HG02970 (cell line): ENCODE measurements around the gene NKG7.

Experiments used
- ATAC-seq: cut with Tn5 transposase; IDR thresholded peaks from one replicate; pipeline ENCODE4 v1.9.1; 2021; ENCODE audit warnings: mild to moderate bottlenecking, moderate library complexity, moderate number of reproducible peaks; ENCODE audit not compliant: unreplicated experiment, low FRiP score

Gene NKG7

DNA sequence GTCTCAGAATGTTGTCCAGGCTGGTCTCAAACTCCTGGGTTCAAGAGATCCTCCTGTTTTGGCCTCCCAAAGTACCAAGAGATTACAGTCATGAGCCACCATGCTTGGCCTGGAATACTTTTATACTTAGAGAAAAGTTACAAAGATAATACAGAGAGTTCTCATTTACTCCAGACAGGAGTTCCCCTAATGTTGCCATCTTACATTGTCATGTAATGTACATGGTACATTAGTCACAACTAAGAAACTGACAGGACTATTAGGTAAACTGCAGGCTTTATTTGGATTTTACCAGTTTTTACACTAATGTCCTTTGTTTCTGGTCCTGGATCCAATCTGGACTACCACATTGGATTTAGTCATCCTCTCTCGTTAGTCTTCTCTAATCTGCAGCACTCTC lies 20.2 kb upstream of the NKG7 start:
- ATAC-seq = no peak

DNA sequence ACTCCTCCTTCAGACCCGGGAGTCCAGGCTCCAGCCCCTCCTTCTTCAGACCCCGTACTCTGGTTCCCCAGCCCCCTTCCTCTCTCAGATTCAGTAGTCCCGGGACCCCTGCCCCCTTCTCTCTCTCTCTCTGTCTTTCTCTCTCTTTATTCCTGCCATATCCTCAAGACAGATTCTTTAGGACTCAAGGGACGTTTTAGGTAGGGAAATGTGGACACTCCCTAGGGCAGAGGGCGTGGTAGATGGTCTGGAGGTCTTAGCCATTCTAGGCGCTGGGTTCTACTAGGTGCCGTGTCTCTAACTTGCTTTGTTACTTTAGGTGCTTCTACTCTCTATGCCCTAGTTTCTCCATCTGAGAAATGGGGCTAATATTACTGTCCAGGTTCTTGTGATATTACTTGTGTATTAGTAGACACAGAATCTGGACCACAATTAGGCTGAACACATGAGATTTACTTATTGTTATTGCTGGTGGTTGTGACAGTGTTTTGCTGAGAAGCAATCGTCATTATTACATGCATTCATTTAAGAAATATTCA lies 18.7 kb upstream of the NKG7 start:
- ATAC-seq = no peak

DNA sequence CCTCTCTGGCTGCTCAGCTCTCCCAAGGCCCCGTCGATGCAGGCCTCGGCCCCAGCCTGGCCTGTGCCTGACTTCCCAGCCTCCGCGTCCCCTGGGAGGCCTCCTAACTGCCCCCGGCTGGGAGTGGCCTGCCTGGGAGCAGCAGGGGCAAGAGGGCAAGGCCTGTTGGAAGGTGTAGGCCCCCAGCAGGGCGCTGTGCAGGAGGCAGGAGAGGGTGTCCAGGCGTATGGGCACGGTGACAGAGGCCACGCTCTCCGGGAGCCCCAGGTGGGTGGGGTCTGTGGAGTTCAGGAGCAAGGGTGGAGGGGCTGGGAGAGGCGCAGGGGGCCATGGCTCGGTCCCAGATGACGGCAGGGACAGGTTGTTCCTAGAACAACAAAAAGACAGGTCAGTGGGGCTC lies 16.7 kb upstream of the NKG7 start:
- no peak for ATAC-seq

DNA sequence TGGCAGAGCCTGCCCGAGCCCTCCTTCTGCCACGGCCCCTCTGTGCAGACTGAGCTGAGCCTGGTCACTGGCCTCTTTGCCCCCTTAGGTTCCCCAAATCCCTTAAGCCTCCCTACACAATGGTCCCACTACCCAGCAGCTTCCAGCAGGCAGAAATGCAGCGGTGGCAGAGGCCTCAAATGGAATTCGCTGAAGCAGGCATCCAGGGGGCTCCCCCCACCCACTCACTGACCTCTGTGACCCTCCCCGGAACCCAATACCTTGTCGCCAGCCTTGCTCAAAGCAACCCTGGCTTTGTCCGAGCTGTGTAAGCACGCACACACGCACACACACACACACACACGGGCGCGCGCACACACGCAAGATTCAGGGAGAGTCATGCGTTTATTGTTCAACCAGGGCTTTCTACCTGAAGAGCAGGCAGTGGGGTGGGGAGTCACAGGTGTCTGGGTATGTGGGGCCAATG lies 15.5 kb upstream of the NKG7 start, which contains the start of gene LIM2:
LIM2 (minus strand) TSS at position 51 of the 466 bp plus-strand sequence. CDS start 531 bp downstream, outside the sequence.
- ATAC-seq = no peak

DNA sequence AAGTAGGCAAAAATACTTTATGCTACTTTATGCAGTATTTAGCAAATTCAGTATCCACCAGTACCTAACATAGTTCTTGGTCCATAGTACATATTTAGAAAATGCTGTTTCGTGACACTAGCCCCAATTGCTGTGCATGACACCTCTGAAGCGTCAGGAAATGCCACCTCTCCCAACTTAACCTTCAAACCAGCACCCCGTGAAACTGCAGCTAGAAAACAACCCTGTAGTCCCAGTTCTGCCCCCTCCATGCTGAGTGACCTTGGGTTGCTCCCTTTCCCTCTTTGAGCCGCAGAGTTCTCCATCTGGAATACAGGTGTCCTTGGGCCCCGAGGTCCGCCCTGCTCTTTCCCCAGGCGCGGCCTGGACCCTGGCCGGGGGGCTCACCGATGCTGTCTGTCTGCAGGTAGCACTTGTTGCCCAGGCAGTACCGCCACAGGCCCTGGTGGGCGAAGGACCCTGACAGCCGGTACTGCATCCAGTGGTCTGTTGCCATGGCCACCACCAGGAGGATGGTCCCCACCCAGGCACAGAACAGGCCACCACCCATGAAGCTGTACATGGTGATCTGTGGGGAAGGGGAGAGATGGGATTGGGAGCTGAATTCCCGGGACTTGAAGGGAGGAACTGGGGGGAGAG lies 14.5 kb upstream of the NKG7 start:
- ATAC-seq = no peak

DNA sequence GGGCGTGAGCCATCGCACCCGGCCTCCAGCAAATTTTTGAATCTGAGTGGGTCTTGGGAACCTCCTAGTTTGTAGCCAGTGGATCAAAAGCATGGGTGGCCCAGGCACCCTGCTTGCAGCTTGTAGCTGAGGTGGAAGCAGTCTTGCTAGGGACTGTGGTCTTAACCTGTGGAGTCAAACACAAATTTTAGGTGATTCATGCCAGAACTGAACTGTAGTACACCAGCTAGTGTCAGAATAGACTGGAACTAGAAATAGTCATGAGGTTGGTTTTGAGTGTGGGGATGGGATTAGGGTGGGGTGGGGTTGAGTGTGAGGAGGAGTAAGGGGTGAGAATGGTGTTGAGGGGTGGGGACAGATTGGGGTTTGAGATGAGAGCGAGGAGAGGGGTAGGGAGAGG lies 9.6 kb upstream of the NKG7 start:
- ATAC-seq = no peak

DNA sequence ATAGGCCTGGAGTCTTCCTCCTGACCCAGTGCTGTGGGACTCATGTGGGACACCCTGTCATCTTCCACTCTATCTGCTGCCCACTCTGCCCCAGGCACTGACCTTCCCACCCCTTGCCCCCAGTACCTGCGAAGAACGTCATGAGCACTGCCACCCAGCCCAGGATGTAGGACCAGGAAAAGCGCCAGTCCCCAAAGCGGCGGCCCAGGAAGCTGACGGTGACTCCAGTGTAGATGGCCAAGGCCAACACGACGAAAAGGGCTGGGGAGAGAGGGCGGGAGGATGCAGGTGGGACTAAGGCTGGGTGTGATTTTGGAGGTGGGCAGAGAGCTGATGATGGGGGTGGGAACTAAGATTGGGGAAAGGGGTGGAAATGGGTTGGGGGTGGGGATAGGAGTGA lies 7.9 kb upstream of the NKG7 start:
- ATAC-seq = no peak

DNA sequence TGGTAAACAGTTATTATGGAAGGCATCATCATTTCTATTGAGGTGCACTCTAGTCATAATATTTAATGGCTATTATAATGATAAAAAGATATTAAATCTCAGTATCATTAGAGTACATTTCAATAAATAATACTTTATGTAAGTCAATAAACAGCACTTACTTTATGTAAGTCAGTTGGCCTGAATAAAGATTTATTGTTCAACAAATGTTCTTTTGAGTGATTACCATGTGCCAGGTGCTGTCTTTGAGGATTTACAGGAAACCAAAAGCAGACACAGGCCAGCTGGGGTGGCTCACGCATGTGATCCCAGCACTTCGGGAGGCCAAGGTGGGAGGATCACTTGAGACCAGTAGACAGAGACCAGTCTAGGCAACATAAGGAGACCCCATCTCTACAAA lies 5.0 kb upstream of the NKG7 start:
- ATAC-seq = no peak

DNA sequence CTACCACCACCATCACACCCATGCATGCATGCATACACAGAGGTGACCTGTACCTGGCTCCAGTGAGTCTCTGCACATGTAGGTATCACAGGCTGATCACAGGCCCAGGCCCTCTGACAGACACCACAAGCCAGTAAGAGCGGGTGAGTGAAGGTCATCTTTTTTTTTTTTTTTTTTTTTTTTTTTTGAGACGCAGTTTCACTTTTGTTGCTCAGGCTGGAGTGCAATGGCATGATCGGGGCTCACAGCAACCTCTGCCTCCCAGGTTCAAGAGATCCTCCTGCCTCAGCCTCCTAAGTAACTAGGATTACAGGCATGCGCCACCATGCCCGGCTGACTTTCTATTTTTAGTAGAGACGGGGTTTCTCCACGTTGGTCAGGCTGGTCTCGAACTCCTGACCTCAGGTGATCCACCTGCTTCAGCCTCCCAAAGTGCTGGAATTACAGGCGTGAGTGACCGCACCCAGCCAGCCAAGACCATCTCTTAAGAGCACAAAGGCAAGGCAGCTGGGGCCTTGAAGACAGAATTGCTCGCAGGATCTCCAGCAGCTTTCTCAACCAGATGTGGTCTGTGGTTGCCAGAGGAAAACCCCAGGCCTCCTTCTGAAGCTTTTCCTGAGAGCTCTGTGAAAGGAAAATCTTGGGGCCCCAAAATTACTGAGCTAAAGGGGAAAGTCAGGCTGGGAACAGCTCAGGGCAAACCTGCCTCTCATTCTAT lies 3.2 kb upstream of the NKG7 start:
- ATAC-seq = no peak

DNA sequence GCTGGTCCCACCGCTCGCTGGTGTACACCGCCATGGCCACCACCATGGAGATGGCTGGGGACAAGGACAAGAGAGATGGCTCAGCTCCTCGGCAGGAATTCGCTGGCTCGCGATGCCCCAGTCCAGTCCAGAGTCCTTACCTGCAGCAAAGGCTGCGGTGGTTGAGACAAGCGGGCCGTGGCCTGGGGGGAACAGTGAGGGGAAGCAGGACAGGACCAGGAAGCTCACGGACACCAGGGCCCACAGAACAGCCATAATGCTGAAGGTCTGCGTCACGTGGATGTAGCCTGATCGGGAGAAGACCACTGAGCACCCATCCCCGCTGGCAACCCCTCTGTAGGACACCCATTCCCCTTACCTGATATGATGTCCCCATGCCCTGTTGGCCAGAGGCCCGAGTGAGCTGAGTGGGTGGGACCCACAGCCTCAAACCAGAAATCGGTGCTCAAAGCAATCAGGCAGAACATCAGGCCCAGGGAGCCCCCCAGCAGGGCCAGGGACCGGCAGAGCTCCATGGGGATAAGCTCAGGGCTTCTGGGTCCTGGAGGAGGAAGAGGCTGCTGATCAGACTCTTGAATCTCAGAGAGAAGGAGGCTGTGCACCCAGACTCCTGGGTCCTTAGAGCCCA lies 319 bp downstream of the NKG7 start:
- ATAC-seq = no peak

DNA sequence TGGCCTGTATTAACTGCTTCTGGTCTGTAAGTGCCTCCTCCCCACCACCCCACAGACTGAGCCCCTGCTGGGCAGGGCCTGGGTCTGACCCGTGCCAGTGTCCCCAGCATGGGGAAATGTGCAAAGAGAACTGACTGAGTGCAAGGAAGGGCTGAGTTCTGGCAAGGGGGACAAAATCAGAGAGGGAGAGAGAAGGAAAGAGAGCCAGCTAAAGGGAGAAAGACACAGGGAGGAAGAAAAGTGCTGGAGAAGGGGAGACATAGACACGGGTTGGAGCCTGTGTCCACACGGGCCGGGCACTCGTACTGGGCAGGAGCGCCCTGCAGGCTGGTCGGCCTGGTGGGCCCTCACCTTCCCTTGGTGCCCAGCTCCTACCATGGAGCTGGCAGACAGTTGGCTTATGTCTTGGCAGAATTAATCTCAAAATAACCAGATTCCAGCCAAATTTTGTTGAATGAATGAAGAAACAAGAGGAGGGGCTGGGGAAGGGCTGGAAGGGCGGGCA lies 1.2 kb downstream of the NKG7 start:
- ATAC-seq = no peak

DNA sequence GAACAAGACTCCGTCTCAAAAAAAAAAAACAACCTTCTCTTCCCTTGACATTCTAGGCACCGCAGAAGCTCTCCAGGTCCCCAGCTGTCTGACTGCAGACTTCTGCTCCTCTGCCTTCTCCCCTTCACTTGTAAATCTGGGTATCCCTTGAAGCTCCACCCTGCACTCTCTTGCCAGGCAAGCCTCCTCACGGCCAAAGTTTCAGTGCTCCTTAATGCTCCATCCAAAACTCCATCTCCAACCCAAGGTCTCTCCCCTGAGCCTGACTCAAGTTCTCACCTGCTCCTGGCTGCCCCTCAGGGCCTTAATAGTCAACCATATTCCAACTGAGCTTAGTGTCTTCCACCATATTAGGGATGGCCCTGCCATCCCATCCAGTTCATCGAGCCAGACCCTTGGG lies 2.2 kb downstream of the NKG7 start:
- ATAC-seq = no peak

DNA sequence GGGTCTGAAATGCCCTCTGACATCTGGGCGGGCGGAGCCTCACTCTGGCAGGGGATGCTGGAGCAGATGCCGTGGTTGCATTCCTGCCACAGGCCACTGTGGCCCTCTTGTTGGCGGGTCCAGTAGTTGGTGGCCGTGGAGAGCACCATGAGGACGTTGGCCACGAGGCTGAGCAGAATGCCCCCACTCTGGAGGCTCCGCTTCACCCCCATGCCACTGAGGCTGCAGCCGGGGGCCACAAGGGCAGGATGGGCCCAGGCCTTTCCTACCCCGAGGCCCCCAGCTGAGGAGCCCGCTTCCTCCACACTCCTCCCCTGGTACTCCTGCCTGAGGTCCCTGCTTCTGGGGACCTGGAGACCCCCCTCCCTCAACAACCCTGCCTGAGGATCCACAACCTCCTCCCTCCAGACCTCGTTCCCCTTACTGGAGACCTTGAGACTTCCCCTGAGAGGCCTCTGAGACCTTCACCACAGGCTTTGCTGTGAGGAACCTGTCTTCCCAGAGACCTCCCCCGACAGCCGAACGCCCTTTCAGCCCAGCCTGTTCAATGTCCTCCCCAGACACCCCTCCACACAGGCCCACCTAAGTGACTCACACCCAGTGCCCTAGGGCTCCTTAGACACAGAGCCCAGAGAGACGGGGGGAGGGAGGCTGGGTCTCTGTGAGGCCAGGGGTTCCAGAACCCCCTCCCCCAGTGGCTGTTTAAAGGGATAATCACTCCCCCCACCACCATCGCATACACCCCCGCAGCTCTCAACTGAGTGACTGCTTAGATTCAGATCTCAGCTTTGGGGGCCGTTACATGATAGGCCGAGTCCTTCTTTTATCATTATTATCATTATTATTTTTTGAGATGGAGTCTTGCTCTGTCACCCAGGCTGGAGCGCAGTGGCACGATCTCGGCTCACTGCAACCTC lies 3.8 kb downstream of the NKG7 start, which contains the start of gene CLDND2:
CLDND2 (minus strand) TSS at position 638 of the 917 bp plus-strand sequence; CDS start at position 212, 426 bp downstream.
- ATAC-seq = no peak

DNA sequence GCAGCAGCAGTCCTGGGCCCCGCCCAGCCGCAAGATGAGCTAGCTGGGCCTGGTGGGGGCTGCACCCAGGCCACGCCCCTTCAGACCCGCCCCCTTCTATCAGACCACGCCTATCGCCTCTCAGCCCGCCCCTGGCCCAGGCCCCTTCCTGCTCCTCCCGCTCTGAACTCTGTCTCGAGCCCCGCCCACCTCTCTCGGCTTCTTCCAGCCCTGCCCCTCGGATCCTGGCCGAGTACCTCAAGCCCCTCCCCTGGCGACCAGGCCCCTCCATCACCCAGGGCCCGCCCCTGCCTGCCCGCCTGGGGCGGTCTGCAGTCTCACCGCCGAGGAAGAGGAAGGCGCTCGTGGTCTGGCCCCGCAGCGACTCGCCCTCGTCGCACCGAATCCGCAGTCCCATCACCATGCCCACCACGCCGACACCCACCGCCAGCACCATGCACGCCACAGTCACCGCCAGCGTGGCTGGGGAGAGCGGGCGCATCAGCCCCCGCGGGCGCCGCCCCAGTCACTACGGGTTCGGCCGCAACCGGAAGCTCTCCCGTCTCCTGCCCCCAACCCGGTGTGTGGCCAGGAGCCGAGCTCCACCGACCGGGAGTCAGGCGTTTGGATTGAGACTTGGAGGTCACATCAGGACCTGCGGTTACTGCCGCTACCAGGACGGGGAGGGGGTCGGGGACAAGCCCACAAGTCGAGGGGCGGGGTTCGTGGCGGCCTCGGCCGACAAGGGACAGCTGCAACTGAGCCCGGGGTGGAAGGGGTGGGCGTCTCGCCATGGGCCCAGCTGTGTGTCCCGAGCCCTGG lies 4.7 kb downstream of the NKG7 start:
- ATAC-seq = peak; percentile 69

DNA sequence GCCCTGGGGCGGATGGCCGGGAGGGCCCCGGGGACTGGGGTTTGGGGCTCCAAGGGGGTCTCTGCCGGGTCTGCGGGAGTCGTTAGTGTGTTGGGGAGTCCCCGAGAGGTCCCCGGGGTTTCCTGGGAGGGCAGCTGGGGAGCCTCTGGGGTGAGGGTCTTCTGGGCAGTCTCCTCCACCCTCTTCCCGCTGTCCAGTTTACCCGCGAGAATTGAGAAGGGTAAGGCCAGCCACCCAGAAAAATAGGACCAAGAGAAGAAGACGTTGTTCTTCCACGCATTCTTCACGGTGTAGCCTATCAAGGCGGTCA lies 5.2 kb downstream of the NKG7 start:
- ATAC-seq = no peak

DNA sequence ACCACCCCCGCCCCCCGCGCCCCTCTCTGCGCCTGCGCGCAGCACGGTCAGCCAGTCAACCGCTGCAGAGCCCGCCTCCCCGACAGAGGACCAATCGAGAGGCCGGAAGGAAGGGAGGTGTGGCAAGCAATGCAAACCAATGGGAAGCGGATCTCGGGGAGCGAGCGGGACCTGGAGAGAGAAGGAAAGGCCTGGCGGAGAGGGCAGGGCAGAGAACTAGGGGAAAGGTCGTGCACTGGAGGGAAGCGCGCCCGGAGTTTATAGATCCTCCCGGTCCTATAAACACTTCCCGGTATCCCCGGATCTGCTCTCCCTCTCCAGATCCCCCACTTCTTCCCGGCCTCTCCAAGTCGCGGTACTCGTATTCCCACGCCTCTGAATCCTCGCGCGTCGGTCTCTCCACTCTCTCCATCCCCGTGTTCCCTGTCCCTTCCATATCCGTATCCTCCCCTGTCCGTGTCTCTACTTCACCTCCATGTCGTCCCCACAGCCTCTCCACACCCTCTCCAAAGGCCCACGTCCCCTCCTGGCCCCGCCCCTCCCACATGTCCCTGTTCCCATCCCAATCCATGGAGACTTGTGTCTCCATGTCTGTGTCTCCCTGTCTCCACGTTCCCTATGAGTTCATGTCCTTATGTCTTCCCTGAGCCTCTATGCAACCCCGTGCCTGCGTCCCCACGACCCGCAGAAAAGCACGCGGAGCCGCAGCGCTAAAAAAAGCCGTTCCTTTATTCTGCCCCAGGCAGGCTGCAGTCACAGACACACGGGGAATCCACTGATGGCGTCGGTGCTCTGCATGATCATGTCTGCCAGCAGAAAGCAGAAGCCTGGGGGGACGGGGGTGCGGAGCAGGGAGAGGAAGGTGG lies 5.8 kb downstream of the NKG7 start:
- peak; percentile 39 for ATAC-seq

DNA sequence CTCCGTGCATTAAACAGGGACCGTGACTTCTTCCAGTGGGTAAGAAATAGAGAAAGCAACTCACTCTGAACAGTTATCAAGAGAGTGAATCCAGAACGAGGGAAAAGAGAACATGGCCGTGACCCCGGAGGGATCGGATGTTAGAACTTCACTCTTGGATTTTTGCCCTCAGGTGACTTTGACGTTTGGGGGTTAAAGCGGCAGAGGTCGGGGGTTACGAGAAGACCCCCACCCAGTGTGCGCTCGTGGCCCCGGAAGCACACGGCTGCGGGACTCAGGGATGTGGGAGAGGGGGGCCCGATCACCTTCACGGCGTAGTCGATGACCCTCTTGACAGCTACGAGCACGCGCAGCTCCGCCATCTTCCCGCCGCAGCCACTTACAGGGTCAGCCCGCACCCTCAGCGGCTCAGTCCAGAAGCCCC lies 6.5 kb downstream of the NKG7 start, which contains the start of gene ETFB:
ETFB (minus strand) TSS at position 424 of the 424 bp plus-strand sequence; CDS start at position 362, 62 bp downstream.
- no peak for ATAC-seq

DNA sequence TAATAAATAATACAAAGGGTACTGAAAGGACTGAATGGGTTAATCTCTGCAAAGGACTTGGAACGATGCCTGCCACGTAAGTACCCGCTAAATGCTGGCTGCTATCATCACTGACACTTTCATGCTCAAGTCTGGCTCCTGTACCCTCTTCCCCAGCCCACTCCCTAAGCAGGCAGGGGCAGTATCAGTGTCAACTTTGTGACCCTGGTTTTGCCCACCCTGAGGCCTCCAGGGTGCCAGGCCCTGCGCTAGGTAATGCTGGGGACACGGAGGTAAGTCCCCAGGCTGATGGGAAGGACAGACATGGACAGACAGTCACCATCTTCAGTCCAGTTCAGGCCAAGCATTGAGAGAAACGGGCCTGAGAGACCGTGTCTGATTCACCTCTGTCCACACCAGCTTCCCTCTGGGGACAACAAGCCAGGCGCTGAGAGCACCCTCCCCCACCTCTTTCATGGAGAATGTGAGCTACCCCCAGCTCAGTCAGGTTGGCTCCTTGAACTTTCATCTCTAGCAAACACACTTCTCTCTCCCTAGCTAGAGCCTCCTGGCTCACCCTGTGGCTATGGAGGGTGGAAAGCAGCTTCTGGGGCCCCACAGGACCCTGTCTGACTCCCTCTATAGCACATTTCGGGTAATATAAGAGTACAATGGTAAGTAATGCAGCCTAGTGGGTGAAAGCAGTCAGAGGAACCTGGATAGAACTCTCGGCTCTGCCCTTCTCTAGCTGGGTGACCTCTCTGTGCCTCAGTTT lies 7.1 kb downstream of the NKG7 start:
- no peak for ATAC-seq
